Measurements from ENCODE around the gene DUSP11. TPM values are rescaled to one million over a fixed set of nuclear protein-coding genes. Genes with fewer than 3 reads are reported as not detected.
"Not testable (repeated sequence)": the region's sequence is repeated elsewhere in the genome, so short reads cannot be mapped to it uniquely, and the experiment has no call there.

Gene DUSP11
- total and polyA plus RNA-seq, 5 donors, result 13.0 to 16.2 (median 14.7) TPM

DNA sequence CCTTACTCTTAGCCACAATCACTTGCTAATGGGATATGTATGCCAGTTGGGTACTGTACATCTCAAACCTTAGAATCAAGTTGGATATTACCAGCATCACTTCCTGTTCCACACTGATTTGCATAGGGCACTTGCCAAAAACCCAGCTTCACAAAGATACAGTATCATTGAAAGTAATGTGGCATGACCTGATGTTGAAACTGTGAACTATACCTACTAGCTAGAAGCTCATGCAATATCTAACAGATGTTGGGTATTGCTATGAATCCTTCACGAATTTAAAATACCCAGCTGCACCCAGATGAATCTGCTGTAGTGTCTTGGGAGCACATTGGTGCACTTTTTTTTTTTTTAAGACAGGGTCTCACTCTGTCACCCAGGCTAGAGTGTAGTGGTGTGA lies 42.4 kb upstream of the DUSP11 start:
- intact Hi-C loops (cut with DNase I), result loop anchor here in 1 of 4 donors (10.0 kb wide), 3 partner anchors 103 to 513 kb away; partner anchors contain the start of genes DGUOK and TET3
- Histone ChIP-seq H3K4me1 (ENCODE audit: control insufficient read depth, insufficient read depth, low read length) (no peaks in the 10 kb centered on the region), H3K27me3 (ENCODE audit: control insufficient read depth, insufficient read depth) (peaks cover 3% of the 10 kb centered on the region), H3K27ac (ENCODE audit: low read length) (no peak overlapping the region), H3K4me3 (ENCODE audit: low read length) (no peak overlapping the region), H3K9me3 (ENCODE audit: control insufficient read depth, low read length) (no peaks in the 10 kb centered on the region)
- 57% methylated on average over 1 of the region's 1 CpG for WGBS
- ATAC-seq, result no peak
- no peak for DNase-seq

DNA sequence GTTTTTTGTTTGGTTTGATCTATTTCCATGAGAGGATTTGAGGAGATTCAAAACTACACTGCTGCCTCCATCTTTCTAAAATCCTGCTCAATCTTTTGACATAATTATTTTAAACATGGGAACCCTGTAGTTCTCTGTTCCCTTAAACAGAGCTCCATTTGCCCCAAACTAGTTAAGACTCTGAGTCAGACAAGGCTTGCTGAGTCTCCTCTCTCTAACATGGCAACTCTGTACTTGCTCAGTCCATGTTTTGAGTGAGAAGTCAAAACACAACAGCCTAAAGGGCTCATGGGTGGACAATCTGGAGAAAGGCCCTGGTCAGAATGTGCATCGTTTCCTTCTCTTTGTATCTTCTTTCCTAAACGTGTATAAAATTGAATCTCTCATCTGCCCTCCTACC lies 41.8 kb upstream of the DUSP11 start:
- DNase-seq (no peak), ATAC-seq (no peak)
- Histone ChIP-seq H3K4me3 (ENCODE audit: low read length) (no peak overlapping the region), H3K27ac (ENCODE audit: low read length) (no peak overlapping the region), H3K9me3 (ENCODE audit: control insufficient read depth, low read length) (no peaks in the 10 kb centered on the region), H3K27me3 (ENCODE audit: control insufficient read depth, insufficient read depth) (peaks cover 3% of the 10 kb centered on the region), H3K4me1 (ENCODE audit: control insufficient read depth, insufficient read depth, low read length) (no peaks in the 10 kb centered on the region)
- intact Hi-C loops (cut with DNase I), result loop anchor here in 1 of 4 donors (10.0 kb wide), 3 partner anchors 103 to 513 kb away; partner anchors contain the start of genes DGUOK and TET3
- 61% methylated on average over 2 of the region's 2 CpGs for WGBS

DNA sequence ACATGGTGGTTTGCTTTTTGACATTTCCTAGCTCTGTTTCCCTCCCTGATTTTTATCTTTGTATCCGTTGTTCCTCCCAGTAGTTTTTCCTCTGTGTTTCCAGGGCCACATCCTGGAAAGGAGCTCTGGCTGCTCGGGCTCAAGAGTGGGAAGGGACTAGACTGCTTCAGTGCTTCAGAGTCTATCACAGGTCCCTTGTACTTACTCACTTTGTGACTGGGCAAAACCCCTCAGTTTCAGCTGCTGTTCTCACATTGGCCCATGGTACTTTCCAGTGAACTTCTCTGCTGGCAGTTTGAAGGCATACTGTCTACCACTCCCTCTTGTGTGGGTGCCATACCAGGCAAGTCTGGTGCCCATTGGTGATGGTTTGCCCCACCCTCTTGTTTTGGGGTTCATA lies 41.3 kb upstream of the DUSP11 start:
- Histone ChIP-seq H3K9me3 (ENCODE audit: control insufficient read depth, low read length) (no peaks in the 10 kb centered on the region), H3K27me3 (ENCODE audit: control insufficient read depth, insufficient read depth) (peaks cover 3% of the 10 kb centered on the region), H3K4me3 (ENCODE audit: low read length) (no peak overlapping the region), H3K27ac (ENCODE audit: low read length) (no peak overlapping the region), H3K4me1 (ENCODE audit: control insufficient read depth, insufficient read depth, low read length) (no peaks in the 10 kb centered on the region)
- intact Hi-C loops (cut with DNase I), result loop anchor here in 1 of 4 donors (10.0 kb wide), 3 partner anchors 104 to 514 kb away; partner anchors contain the start of genes DGUOK and TET3
- ATAC-seq (no peak), DNase-seq (no peak)
- 12% methylated on average over 2 of the region's 2 CpGs for WGBS

DNA sequence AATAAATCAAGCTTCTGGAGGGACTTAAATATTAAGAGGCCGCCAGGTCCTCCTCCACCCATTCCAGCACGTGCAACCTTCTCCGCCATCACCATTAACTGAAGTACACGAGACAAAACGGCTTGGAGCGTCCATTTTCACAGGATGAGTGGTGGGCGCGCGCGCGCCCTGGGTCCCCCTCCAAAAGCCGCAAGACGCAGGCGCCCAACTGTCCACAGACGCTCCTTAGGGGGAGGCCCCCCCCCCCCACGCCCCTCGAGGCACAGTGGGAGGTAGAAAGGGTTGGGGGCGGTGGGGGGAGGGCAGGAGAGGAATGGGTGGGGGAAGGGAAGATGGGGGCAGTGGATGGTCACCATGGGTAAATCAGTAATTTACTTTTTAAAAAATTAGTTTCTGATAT lies 38.4 kb upstream of the DUSP11 start:
- 87% methylated on average over 18 of the region's 18 CpGs for WGBS
- no peaks in the 10 kb centered on the region for H3K9me3 ChIP-seq (ENCODE audit: control insufficient read depth, low read length)
- H3K4me3 ChIP-seq (ENCODE audit: low read length), result no peak overlapping the region
- intact Hi-C loops (cut with DNase I), result no loop called here
- peaks cover 3% of the 10 kb centered on the region for H3K27me3 ChIP-seq (ENCODE audit: control insufficient read depth, insufficient read depth)
- peak in 1 of 3 donors; percentile 20 for DNase-seq
- H3K27ac ChIP-seq (ENCODE audit: low read length), result no peak overlapping the region
- no peak for ATAC-seq
- H3K4me1 ChIP-seq (ENCODE audit: control insufficient read depth, insufficient read depth, low read length), result no peaks in the 10 kb centered on the region

DNA sequence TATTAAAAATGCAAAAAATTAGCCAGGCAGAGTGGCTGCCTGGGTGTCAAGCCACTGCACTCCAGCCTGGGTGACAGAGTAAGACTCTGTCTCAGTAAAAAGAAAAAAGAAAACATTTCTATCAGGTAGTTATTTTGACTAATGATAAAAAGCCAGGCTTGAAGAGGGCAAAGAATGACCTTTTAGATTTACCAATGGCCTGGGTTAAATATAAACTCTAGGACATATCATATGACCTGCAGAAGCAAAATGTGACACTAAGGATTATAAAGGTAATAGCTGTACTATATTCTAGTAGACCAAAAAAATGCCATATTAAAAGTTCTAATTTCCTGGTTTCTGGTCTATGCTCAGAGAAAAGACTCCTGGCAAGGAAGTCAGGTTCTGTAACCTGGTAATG lies 32.7 kb upstream of the DUSP11 start:
- no peaks in the 10 kb centered on the region for H3K27me3 ChIP-seq (ENCODE audit: control insufficient read depth, insufficient read depth)
- no peak for ATAC-seq
- no peaks in the 10 kb centered on the region for H3K4me1 ChIP-seq (ENCODE audit: control insufficient read depth, insufficient read depth, low read length)
- intact Hi-C loops (cut with DNase I), result no loop called here
- H3K9me3 ChIP-seq (ENCODE audit: control insufficient read depth, low read length), result no peaks in the 10 kb centered on the region
- H3K27ac ChIP-seq (ENCODE audit: low read length), result no peak overlapping the region
- no peak for DNase-seq
- H3K4me3 ChIP-seq (ENCODE audit: low read length), result no peak overlapping the region

DNA sequence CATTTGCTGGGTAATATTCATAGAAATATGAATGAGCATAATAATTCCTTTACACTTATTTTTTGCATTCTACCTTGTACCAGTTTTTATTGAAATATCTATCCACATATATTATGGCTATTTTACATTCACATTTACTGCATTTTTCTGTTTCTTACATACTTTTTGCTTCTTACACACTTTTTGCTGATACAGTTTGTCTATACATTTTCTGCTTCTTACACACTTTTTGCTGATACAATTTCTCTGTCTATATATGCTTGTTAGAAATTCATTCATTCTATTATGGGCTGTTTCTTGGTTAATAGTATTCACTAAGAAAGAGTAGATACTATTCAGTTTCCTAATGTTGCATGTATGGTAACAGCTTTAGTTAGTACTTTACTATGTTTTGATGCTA lies 32.0 kb upstream of the DUSP11 start:
- no peaks in the 10 kb centered on the region for H3K27me3 ChIP-seq (ENCODE audit: control insufficient read depth, insufficient read depth)
- no peaks in the 10 kb centered on the region for H3K4me1 ChIP-seq (ENCODE audit: control insufficient read depth, insufficient read depth, low read length)
- H3K9me3 ChIP-seq (ENCODE audit: control insufficient read depth, low read length), result no peaks in the 10 kb centered on the region
- ATAC-seq, result no peak
- no peak overlapping the region for H3K4me3 ChIP-seq (ENCODE audit: low read length)
- no peak for DNase-seq
- intact Hi-C loops (cut with DNase I), result no loop called here
- H3K27ac ChIP-seq (ENCODE audit: low read length), result no peak overlapping the region

DNA sequence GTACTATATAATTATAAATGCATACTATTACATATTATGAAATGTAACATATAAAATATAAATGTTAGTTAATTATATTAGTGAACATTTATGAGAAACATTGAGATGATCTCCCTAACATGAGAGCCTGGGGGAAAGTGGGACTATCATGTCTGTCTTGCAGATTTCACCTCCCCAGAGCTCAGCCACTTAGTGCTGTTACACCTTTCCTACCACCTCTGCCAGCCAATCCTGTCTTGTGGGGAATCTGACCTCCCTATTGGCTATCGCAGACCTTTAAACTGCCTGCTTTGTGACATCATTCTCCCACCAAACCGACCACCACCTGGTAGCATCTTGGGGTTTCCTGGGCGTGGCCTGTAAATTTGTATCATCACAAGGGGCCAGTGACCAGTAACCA lies 4.0 kb upstream of the DUSP11 start, which contains the start of gene C2orf78:
Gene C2orf78, plus strand, starts transcription at position 301 of the 400 bp plus-strand sequence. CDS start 127 bp downstream, outside the sequence.
- 51% methylated on average over 3 of the region's 3 CpGs for WGBS
- ATAC-seq; H3K9me3 ChIP-seq (ENCODE audit: control insufficient read depth, low read length); DNase-seq; intact Hi-C loops (cut with DNase I); H3K4me3 ChIP-seq (ENCODE audit: low read length); H3K27ac ChIP-seq (ENCODE audit: low read length); H3K4me1 ChIP-seq (ENCODE audit: control insufficient read depth, insufficient read depth, low read length); H3K27me3 ChIP-seq (ENCODE audit: control insufficient read depth, insufficient read depth): not testable (repeated sequence)

DNA sequence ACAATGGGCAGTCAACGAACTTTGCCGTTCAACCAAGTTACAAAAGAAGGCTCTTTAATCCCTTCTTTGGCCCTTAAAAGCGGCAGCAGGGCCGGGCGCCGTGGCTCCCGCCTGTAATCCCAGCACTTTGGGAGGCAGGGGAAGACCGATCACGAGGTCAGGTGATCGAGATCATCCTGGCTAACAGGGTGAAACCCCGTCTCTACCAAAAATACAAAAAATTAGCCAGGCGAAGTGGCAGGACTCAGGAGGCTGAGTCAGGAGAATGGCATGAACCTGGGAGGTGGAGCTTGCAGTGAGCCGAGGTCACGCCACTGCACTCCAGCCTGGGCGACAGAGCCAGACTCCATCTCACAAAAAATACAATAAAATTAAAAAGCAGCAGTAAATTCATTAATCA lies 3.5 kb upstream of the DUSP11 start:
- intact Hi-C loops (cut with DNase I); H3K4me1 ChIP-seq (ENCODE audit: control insufficient read depth, insufficient read depth, low read length); H3K27me3 ChIP-seq (ENCODE audit: control insufficient read depth, insufficient read depth); DNase-seq; H3K27ac ChIP-seq (ENCODE audit: low read length); H3K4me3 ChIP-seq (ENCODE audit: low read length); H3K9me3 ChIP-seq (ENCODE audit: control insufficient read depth, low read length); ATAC-seq: not testable (repeated sequence)
- WGBS, result 80% methylated on average over 15 of the region's 15 CpGs

DNA sequence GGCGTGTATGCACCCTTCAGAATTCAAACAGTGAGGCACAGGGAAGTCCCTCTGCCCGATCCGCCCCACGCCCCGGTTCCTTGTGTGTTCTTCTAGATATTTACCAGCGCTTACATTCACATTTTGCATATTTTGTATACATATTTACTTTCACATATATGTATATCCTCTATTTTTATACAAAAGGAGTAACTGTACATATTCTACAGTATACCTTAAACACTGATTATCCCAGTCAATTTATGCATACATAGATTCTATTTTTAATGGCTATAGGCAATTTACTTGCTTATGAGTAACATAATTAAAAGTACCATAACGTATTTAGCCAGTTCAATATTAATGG lies 307 bp upstream of the DUSP11 start:
- no peaks in the 10 kb centered on the region for H3K27me3 ChIP-seq (ENCODE audit: control insufficient read depth, insufficient read depth)
- no peaks in the 10 kb centered on the region for H3K4me1 ChIP-seq (ENCODE audit: control insufficient read depth, insufficient read depth, low read length)
- H3K27ac ChIP-seq (ENCODE audit: low read length), result no peak overlapping the region
- intact Hi-C loops (cut with DNase I), result no loop called here
- 7% methylated on average over 7 of the region's 7 CpGs for WGBS
- H3K4me3 ChIP-seq (ENCODE audit: low read length), result no peak overlapping the region
- DNase-seq (no peak), ATAC-seq (no peak)
- H3K9me3 ChIP-seq (ENCODE audit: control insufficient read depth, low read length), result no peaks in the 10 kb centered on the region

DNA sequence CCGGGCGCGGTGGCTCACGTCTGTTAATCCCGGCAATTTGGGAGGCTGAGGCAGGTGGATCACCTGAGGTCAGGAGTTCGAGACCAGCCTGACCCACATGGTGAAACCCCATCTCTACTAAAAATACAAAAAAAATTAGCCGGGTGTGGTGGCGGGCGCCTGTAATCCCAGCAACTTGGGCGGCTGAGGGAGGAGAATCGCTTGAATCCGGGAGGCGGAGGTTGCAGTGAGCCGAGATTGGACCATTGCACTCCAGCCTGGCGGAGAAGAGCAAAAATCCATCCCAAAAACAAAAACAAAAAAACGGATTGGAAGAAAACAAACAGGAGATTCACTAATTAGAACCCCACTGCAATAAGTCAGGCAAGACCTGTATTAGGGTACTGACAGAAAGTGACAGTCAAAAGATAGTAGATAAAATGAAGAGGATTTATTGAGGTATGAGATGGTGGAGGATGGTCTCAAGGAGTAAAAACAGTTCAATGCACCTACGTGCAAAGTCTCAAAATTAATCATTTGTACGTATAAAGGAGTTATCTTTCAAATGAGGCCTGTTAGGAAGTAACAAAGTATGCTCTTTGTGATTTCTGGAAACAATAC lies 936 bp downstream of the DUSP11 start:
- not testable (repeated sequence) for DNase-seq; ATAC-seq; H3K9me3 ChIP-seq (ENCODE audit: control insufficient read depth, low read length); H3K27me3 ChIP-seq (ENCODE audit: control insufficient read depth, insufficient read depth); H3K4me1 ChIP-seq (ENCODE audit: control insufficient read depth, insufficient read depth, low read length)
- 70% methylated on average over 18 of the region's 18 CpGs for WGBS
- H3K27ac ChIP-seq (ENCODE audit: low read length), result peak overlapping the region; percentile 92
- peak overlapping the region; percentile 88 for H3K4me3 ChIP-seq (ENCODE audit: low read length)
- intact Hi-C loops (cut with DNase I), result loop anchor here in 1 of 4 donors (10.0 kb wide), 1 partner anchor 94 kb away; no protein-coding TSS in a partner anchor

DNA sequence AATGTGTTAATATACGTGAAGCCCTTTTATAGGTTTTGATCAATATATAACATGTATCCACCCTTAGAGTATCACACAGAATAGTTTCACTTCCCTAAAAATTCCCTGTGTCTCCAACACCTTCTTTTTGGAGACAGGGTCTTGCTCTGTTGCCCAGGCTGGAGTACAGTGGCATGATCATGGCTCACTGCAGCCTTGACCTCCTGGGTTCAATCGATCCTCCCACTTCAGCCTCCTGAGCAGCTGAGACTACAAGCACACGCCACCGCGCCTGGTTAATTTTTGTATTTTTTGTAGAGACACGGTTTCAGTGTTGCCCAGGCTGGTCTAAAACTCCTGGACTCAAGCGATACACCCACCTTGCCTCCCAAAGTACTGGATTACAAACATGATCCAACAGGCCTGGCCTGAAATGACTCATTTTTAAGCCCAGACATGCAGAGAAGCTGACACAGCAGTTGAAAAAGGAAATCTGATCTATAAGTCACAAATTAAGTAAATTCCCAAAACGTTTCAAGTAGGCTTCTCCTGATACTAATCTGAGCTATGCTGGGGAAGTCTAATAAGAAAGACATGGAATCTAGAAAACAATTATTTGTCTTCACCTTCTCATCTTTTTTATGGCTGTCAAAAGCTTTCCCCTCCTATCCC lies 2.9 kb downstream of the DUSP11 start:
- 87% methylated on average over 8 of the region's 8 CpGs for WGBS
- H3K27me3 ChIP-seq (ENCODE audit: control insufficient read depth, insufficient read depth), result no peaks in the 10 kb centered on the region
- no peaks in the 10 kb centered on the region for H3K9me3 ChIP-seq (ENCODE audit: control insufficient read depth, low read length)
- DNase-seq (no peak), ATAC-seq (no peak)
- H3K4me1 ChIP-seq (ENCODE audit: control insufficient read depth, insufficient read depth, low read length), result no peaks in the 10 kb centered on the region
- H3K4me3 ChIP-seq (ENCODE audit: low read length), result no peak overlapping the region
- intact Hi-C loops (cut with DNase I), result loop anchor here in 1 of 4 donors (10.0 kb wide), 1 partner anchor 92 kb away; no protein-coding TSS in a partner anchor
- no peak overlapping the region for H3K27ac ChIP-seq (ENCODE audit: low read length)

Measured in right cardiac atrium (tissue), 5 donors.